ENCODE data around the gene PET100.
A peak's percentile ranks its signal among the peaks of the same experiment; 100 is the strongest.

Gene PET100

DNA sequence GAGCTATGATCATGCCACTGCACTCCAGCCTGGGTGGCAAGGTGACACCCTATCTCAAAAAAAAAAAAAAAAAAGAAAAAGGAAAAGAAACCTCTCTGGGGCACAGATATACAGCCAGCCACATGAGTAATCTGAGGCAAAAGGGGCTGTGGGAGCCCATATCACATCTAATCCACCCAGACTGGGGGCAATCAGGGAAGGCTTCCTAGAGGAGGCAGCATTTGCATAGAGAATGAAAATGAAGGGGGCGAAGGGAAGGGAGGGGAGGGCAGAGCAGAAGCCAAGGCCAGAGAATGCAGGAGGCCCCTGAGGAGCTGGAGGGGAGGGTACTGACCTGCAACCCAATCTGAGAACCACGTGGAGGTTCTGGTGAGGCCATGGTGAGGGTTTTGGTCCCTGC lies 20.6 kb downstream of the PET100 start:
- TF ChIP-seq, protein P1, sequence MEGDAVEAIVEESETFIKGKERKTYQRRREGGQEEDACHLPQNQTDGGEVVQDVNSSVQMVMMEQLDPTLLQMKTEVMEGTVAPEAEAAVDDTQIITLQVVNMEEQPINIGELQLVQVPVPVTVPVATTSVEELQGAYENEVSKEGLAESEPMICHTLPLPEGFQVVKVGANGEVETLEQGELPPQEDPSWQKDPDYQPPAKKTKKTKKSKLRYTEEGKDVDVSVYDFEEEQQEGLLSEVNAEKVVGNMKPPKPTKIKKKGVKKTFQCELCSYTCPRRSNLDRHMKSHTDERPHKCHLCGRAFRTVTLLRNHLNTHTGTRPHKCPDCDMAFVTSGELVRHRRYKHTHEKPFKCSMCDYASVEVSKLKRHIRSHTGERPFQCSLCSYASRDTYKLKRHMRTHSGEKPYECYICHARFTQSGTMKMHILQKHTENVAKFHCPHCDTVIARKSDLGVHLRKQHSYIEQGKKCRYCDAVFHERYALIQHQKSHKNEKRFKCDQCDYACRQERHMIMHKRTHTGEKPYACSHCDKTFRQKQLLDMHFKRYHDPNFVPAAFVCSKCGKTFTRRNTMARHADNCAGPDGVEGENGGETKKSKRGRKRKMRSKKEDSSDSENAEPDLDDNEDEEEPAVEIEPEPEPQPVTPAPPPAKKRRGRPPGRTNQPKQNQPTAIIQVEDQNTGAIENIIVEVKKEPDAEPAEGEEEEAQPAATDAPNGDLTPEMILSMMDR (IDR thresholded peaks at IDR 0.05; ENCODE audit: low read depth, low read length, missing control alignments) = no peak
- H3K4me3 ChIP-seq (ENCODE audit: low read depth, low read length) = no peak overlapping the region
- no peak for DNase-seq (ENCODE audit: low read depth)
- in situ Hi-C loops (cut with HindIII; ENCODE audit: low sequenced_read_pairs) = no loop called here

DNA sequence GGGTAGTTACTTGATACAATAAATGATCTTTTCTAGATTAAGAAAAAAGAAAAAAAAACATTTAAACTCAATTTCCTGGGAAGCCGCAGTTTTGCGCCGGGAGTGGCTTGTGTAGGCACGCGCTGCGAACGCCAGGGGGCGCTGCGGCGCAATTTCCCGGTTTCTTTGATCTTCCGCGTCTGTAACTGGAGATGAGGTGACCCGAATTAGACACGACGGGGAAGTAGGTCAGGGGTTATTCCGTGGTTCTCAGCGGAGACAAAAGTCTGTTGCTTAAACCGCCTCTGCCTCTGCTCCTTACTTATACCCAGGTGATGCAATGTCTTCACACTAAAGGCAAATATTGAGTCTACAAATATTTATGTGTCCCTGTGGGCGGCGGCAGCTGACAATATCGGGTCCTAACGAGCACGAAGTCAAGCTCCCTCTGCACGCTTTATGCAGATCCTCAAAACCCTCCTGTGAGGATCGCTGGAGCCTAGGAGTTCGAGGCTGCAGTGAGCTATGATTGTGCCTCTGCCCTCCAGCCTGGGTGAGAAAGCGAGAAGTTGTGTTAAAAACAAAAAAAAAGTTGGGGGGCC lies 22.6 kb downstream of the PET100 start:
- in situ Hi-C loops (cut with HindIII; ENCODE audit: low sequenced_read_pairs) = no loop called here
- H3K4me3 ChIP-seq (ENCODE audit: low read depth, low read length) = peak overlapping the region; percentile 23

DNA sequence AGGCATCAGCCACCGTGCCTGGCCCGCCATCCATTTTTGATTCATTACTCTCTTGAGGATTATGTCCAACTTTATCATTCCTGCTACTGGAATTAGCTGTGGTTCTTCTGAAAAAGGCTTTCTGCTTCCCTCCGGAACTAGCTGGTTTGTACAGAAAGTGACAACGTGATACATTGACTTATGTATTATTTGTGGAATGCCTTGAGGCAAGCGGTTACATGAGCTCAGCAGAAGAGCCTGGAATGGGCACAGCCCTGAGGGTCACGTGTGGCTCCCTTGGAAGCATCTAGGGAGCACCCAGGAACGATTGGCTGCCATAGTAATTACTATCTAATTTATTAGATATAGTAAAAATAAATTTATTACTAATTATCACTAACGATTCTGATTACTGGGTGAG lies 24.8 kb downstream of the PET100 start:
- TF ChIP-seq, protein P1 (IDR thresholded peaks at IDR 0.05; ENCODE audit: low read depth, low read length, missing control alignments) = no peak
- in situ Hi-C loops (cut with HindIII; ENCODE audit: low sequenced_read_pairs) = no loop called here
- no peak overlapping the region for H3K4me3 ChIP-seq (ENCODE audit: low read depth, low read length)
- no peak for DNase-seq (ENCODE audit: low read depth)

More for the DNA sequence above, 22.6 kb downstream of the PET100 start:
- TF ChIP-seq, protein P1 (IDR thresholded peaks at IDR 0.05; ENCODE audit: low read depth, low read length, missing control alignments) = peak; percentile 94
- peak; percentile 29 for DNase-seq (ENCODE audit: low read depth)

DNA sequence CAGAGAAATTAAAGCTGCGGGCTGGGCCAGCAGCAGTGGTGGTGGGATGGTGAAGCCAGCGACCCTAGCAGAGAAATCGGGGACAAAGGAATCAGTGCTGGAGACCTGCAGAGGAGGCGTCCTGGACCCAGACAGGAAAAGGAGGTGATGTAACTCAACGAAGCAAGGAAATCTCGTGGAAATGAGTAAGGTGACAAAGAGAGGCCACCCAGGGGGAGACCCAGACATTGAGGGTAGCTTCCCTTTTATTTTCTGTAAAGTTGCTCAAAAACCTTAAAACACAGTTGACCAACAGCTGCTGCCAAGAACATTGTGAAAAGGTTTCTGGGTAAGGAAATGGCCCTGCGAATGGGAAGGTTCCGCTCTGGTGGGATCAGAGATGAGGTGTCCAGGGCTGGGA lies 26.0 kb downstream of the PET100 start:
- in situ Hi-C loops (cut with HindIII; ENCODE audit: low sequenced_read_pairs) = no loop called here
- TF ChIP-seq, protein P1 (IDR thresholded peaks at IDR 0.05; ENCODE audit: low read depth, low read length, missing control alignments) = no peak
- no peak for DNase-seq (ENCODE audit: low read depth)
- H3K4me3 ChIP-seq (ENCODE audit: low read depth, low read length) = no peak overlapping the region

DNA sequence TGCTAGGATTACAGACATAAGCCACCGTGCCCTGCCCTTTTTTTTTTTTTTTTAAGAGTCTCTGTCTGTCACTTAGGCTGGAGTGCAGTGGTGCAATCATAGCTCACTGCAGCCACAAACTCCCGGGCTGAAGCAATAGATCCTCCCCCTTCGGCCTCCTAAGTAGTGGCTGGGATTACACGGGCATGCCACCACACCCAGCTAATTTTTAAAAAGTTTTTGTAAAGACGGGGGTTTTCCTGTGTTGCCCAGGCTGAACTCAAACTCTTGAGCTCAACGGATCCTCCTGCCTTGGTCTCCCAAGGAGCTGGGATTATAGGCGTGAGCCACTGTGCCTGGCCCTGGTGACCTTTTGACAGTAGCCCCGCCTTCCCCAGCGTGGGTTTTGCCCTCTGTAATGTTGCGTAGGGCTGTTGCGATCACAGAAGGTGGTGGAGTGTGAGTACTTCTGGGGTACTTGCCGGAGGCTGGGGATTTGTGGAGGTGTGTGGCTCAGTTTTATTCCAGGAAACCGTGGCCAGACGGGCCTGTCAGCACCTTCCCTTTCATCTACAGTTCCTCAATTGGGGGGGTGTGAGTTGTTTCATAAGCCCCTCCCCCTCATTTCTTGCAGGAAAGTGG lies 27.6 kb downstream of the PET100 start:
- in situ Hi-C loops (cut with HindIII; ENCODE audit: low sequenced_read_pairs) = no loop called here
- DNase-seq (ENCODE audit: low read depth) = no peak
- H3K4me3 ChIP-seq (ENCODE audit: low read depth, low read length) = no peak overlapping the region
- TF ChIP-seq, protein P1 (IDR thresholded peaks at IDR 0.05; ENCODE audit: low read depth, low read length, missing control alignments) = no peak

DNA sequence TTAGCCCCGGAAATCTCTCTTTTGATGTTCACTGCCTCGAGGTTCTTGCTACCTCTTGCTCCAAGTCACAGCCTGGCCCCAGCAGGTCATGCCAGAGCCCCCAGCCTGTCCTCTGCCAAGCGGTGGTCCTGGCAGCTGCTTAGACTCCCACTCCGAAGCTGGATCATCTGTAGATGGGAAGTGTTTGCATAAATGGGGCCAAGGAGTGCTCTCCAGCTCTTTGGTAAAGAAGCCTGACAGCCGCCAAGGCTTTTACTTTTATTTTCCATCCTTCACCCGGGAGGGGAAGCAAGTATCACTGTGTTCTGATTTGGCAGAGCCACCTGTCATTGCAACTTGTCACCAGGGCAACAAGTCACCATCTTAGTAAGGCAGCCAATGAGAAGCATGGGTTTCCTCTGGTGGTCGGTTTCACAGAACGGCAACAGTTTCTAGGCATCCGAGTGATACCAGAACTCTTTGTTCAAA lies 28.7 kb downstream of the PET100 start:
- no peak for DNase-seq (ENCODE audit: low read depth)
- H3K4me3 ChIP-seq (ENCODE audit: low read depth, low read length) = no peak overlapping the region
- TF ChIP-seq, protein P1 (IDR thresholded peaks at IDR 0.05; ENCODE audit: low read depth, low read length, missing control alignments) = no peak
- in situ Hi-C loops (cut with HindIII; ENCODE audit: low sequenced_read_pairs) = no loop called here
